ENCODE measurements around the gene BNC2. TPM values are rescaled to one million over a fixed set of nuclear protein-coding genes. Genes with fewer than 3 reads are reported as not detected.

BNC2 gene
- total RNA-seq, 1 donor: 2.5 TPM

- Histone ChIP-seq H3K27me3 (ENCODE audit: insufficient read depth, low read length) (peaks cover 55% of the 10 kb centered on the region), H3K9me3 (ENCODE audit: low read depth, low read length) (no peaks in the 10 kb centered on the region), H3K4me3 (ENCODE audit: low read length) (no peak overlapping the region), H3K4me1 (ENCODE audit: insufficient read depth, low read length) (peaks cover 7% of the 10 kb centered on the region)
Measured at GRCh38 chr9:16728137-16728508, 142.3 kb downstream of the BNC2 start.

- peaks cover 7% of the 10 kb centered on the region for H3K4me1 ChIP-seq (ENCODE audit: insufficient read depth, low read length)
- no peaks in the 10 kb centered on the region for H3K9me3 ChIP-seq (ENCODE audit: low read depth, low read length)
- no peak overlapping the region for H3K4me3 ChIP-seq (ENCODE audit: low read length)
- peaks cover 55% of the 10 kb centered on the region for H3K27me3 ChIP-seq (ENCODE audit: insufficient read depth, low read length)
Measured at GRCh38 chr9:16727452-16728136, 142.9 kb downstream of the BNC2 start.

- Histone ChIP-seq H3K4me1 (ENCODE audit: insufficient read depth, low read length) (peaks cover 7% of the 10 kb centered on the region), H3K9me3 (ENCODE audit: low read depth, low read length) (no peaks in the 10 kb centered on the region), H3K27me3 (ENCODE audit: insufficient read depth, low read length) (peaks cover 55% of the 10 kb centered on the region), H3K4me3 (ENCODE audit: low read length) (no peak overlapping the region)
Measured at GRCh38 chr9:16726718-16727451, 143.6 kb downstream of the BNC2 start.

DNA sequence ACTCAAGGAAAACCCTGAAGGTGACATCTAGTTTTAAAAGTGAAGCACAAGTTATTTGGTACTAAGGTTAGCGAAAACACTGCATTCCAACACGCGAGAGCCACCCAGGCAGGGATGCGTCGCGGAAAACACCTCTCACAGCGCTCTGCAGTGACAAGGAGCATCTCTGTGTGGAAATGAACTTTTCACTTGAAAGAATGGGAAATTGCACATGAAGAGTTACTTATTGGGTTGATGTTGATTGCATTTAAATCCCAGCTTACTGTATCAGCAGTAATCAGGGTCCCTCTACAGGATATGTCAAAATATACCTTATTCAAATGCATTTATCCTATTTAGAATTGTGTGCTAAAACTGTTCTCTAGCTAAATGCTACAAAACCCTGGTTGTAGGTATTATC lies 144.4 kb downstream of the BNC2 start:
- Histone ChIP-seq H3K4me1 (ENCODE audit: insufficient read depth, low read length) (peaks cover 7% of the 10 kb centered on the region), H3K27me3 (ENCODE audit: insufficient read depth, low read length) (peaks cover 55% of the 10 kb centered on the region), H3K9me3 (ENCODE audit: low read depth, low read length) (no peaks in the 10 kb centered on the region), H3K4me3 (ENCODE audit: low read length) (no peak overlapping the region)

- Histone ChIP-seq H3K4me1 (ENCODE audit: insufficient read depth, low read length) (peaks cover 7% of the 10 kb centered on the region), H3K9me3 (ENCODE audit: low read depth, low read length) (no peaks in the 10 kb centered on the region), H3K4me3 (ENCODE audit: low read length) (no peak overlapping the region), H3K27me3 (ENCODE audit: insufficient read depth, low read length) (peaks cover 51% of the 10 kb centered on the region)
Measured at GRCh38 chr9:16725066-16725465, 145.4 kb downstream of the BNC2 start.

GRCh38 chr9:16721972-16722371 lies 148.5 kb downstream of the BNC2 start:
- Histone ChIP-seq H3K4me1 (ENCODE audit: insufficient read depth, low read length) (peaks cover 3% of the 10 kb centered on the region), H3K9me3 (ENCODE audit: low read depth, low read length) (no peaks in the 10 kb centered on the region), H3K4me3 (ENCODE audit: low read length) (no peak overlapping the region), H3K27me3 (ENCODE audit: insufficient read depth, low read length) (peaks cover 22% of the 10 kb centered on the region)

GRCh38 chr9:16720386-16720785 lies 150.1 kb downstream of the BNC2 start:
- H3K27me3 ChIP-seq (ENCODE audit: insufficient read depth, low read length): peaks cover 6% of the 10 kb centered on the region
- no peaks in the 10 kb centered on the region for H3K9me3 ChIP-seq (ENCODE audit: low read depth, low read length)
- H3K4me1 ChIP-seq (ENCODE audit: insufficient read depth, low read length): no peaks in the 10 kb centered on the region
- H3K4me3 ChIP-seq (ENCODE audit: low read length): no peak overlapping the region

GRCh38 chr9:16719921-16720320 lies 150.5 kb downstream of the BNC2 start:
- H3K9me3 ChIP-seq (ENCODE audit: low read depth, low read length): no peaks in the 10 kb centered on the region
- no peak overlapping the region for H3K4me3 ChIP-seq (ENCODE audit: low read length)
- no peaks in the 10 kb centered on the region for H3K4me1 ChIP-seq (ENCODE audit: insufficient read depth, low read length)
- H3K27me3 ChIP-seq (ENCODE audit: insufficient read depth, low read length): peaks cover 1% of the 10 kb centered on the region

DNA sequence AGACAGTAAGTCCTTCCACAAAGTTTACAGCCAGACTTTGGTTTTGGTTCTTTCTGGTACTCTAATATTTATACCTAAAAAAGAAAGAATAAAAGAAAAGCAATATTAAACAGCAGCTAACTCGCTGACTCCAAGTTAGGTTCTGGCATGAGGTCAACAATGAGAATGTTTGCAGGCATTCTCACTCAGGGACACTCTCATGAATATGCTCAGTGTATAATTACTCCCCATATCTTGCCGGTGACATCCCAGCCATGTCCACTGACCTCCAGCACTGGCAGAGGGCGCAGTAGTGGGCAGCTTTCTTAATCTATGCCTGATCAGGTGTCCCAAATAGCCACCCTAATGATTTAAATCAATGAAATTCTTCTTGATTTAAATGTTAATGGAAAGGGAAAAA lies 151.5 kb downstream of the BNC2 start:
- H3K4me3 ChIP-seq (ENCODE audit: low read length): no peak overlapping the region

GRCh38 chr9:16718296-16718695 lies 152.2 kb downstream of the BNC2 start:
- Histone ChIP-seq H3K4me3 (ENCODE audit: low read length) (no peak overlapping the region), H3K9me3 (ENCODE audit: low read depth, low read length) (no peaks in the 10 kb centered on the region), H3K27me3 (ENCODE audit: insufficient read depth, low read length) (no peaks in the 10 kb centered on the region), H3K4me1 (ENCODE audit: insufficient read depth, low read length) (no peaks in the 10 kb centered on the region)

More for the DNA sequence above, 151.5 kb downstream of the BNC2 start:
- H3K4me1 ChIP-seq (ENCODE audit: insufficient read depth, low read length): no peaks in the 10 kb centered on the region
- no peaks in the 10 kb centered on the region for H3K27me3 ChIP-seq (ENCODE audit: insufficient read depth, low read length)
- H3K9me3 ChIP-seq (ENCODE audit: low read depth, low read length): no peaks in the 10 kb centered on the region

GRCh38 chr9:16716601-16717000 lies 153.9 kb downstream of the BNC2 start:
- no peaks in the 10 kb centered on the region for H3K9me3 ChIP-seq (ENCODE audit: low read depth, low read length)
- no peaks in the 10 kb centered on the region for H3K27me3 ChIP-seq (ENCODE audit: insufficient read depth, low read length)
- H3K4me1 ChIP-seq (ENCODE audit: insufficient read depth, low read length): no peaks in the 10 kb centered on the region
- no peak overlapping the region for H3K4me3 ChIP-seq (ENCODE audit: low read length)

DNA sequence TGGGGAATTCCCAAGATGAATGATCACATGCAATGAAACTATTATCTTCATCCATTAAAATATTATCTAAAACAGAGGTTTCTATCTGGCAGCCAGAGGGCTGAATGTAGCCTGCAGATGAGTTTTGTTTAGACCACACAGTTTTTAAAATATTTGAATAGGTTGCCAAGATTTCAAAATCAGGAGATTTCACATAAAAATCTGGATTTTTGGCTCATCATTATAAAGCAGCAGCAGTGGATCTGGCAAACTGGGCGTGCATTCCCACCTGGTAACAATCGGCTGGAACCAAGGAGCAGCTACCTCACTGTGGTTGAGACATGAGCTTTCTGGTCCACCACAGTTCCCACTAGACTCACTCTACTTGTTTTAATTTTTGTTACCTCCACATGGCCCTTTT lies 155.1 kb downstream of the BNC2 start:
- no peaks in the 10 kb centered on the region for H3K4me1 ChIP-seq (ENCODE audit: insufficient read depth, low read length)
- H3K27me3 ChIP-seq (ENCODE audit: insufficient read depth, low read length): no peaks in the 10 kb centered on the region
- H3K9me3 ChIP-seq (ENCODE audit: low read depth, low read length): no peaks in the 10 kb centered on the region
- H3K4me3 ChIP-seq (ENCODE audit: low read length): no peak overlapping the region

- no peaks in the 10 kb centered on the region for H3K9me3 ChIP-seq (ENCODE audit: low read depth, low read length)
- H3K4me1 ChIP-seq (ENCODE audit: insufficient read depth, low read length): no peaks in the 10 kb centered on the region
- H3K27me3 ChIP-seq (ENCODE audit: insufficient read depth, low read length): no peaks in the 10 kb centered on the region
- H3K4me3 ChIP-seq (ENCODE audit: low read length): no peak overlapping the region
Measured at GRCh38 chr9:16712787-16713186, 157.7 kb downstream of the BNC2 start.

DNA sequence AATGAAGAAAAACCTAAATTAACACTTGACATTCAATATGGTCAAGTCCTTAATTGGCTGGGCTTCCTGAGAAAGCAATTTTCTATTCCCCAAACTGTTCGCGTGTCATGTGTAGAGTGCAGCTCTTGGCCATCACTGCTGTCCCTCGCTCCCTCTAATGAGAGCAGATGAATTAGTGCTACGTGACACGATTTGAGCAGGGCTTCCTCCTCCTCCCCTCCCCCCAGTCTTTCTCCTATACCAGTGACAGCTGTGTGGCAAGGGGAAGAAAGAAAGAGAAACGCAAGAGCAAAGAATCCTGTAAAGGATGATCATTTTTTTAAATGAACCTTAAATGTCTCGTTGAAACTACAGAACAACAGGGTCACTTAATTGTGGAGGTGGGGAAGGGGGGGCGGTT lies 159.6 kb downstream of the BNC2 start:
- no peaks in the 10 kb centered on the region for H3K4me1 ChIP-seq (ENCODE audit: insufficient read depth, low read length)
- H3K9me3 ChIP-seq (ENCODE audit: low read depth, low read length): no peaks in the 10 kb centered on the region
- no peak overlapping the region for H3K4me3 ChIP-seq (ENCODE audit: low read length)
- no peaks in the 10 kb centered on the region for H3K27me3 ChIP-seq (ENCODE audit: insufficient read depth, low read length)

DNA sequence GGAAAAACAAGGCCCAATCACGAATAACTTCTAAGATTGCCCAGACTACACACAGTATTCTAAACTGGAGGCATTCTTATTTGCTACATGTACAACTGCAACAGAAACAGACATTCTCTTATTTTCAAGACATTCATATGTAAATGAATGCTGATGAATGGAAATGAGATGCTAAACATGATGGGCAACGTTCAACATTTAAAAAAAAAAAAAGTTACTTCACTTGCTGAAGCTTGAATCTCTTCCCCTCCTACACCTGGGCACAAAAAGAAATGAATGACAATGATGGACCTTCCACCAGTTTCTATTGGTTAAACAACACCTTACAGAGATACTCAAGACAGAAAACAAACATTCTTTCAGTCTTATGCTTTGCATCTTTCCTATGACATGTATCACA lies 160.5 kb downstream of the BNC2 start:
- Histone ChIP-seq H3K4me1 (ENCODE audit: insufficient read depth, low read length) (no peaks in the 10 kb centered on the region), H3K4me3 (ENCODE audit: low read length) (no peak overlapping the region), H3K9me3 (ENCODE audit: low read depth, low read length) (no peaks in the 10 kb centered on the region), H3K27me3 (ENCODE audit: insufficient read depth, low read length) (no peaks in the 10 kb centered on the region)

All from mononuclear cell (primary cell).